Endothelial cell of umbilical vein (primary cell): ENCODE data around the gene NDUFS6. TPM values are rescaled to one million over a fixed set of nuclear protein-coding genes. Genes with fewer than 3 reads are reported as not detected.

Experiments used
- BruUV-seq: library from RNA; stranded (reverse); fragments of 400-500 nt; replicated peaks from 2 replicates; lab custom pipeline; 2021; lab: Mats Ljungman, UMichigan
- CTCF ChIA-PET: fragments of 300-600, 350-600 bp; sonication (Branson Sonifier 250); formaldehyde crosslinking; loops from one replicate; lab custom pipeline; 2021; ENCODE audit warnings: antibody characterized with exemption, inconsistent platforms; lab: Charles Lee
- POLR2A ChIA-PET: fragments of 300-600, 350-600 bp; sonication (Branson Sonifier 250); formaldehyde crosslinking; loops from one replicate; lab custom pipeline; 2021; ENCODE audit warnings: antibody characterized with exemption, inconsistent platforms; lab: Charles Lee
- DNase-seq: peaks from one replicate; pipeline ENCODE4 v3.0.0-alpha.2; 2011; ENCODE audit warnings: low read depth, low spot score
- FAIRE-seq: peaks from 2 replicates; lab custom pipeline; 2011; peaks lifted over from hg19 to GRCh38; lab: Jason Lieb, UNC
- H2AFZ ChIP-seq: 2 replicates; pipeline ENCODE4 v1.6.0; 2012; ENCODE audit warnings: low read depth, low read length, control low read depth, inconsistent platforms
- H3K27ac ChIP-seq: 2 replicates; pipeline ENCODE4 v1.5.1; 2011; ENCODE audit warnings: low read depth, mild to moderate bottlenecking, control low read depth, low read length, moderate library complexity; ENCODE audit not compliant: insufficient read depth
- H3K27me3 ChIP-seq, 2 experiments: 2 replicates each; pipeline versions ENCODE4 v1.6.0 to v1.6.1; 2011; ENCODE audit warnings: low read length in 2 of 2, mixed read lengths in 1 of 2; ENCODE audit not compliant: control insufficient read depth in 2 of 2, insufficient read depth in 2 of 2
- H3K36me3 ChIP-seq, 2 experiments: 2 replicates in 1 of 2; 3 replicates in 1 of 2; pipeline ENCODE4 v1.5.1; 2011; ENCODE audit warnings: low read length in 2 of 2, mild to moderate bottlenecking in 1 of 2, moderate library complexity in 1 of 2; ENCODE audit not compliant: control insufficient read depth in 2 of 2, insufficient read depth in 2 of 2; ENCODE audit errors: extremely low read depth in 1 of 2
- H3K4me1 ChIP-seq: 3 replicates; pipeline ENCODE4 v1.5.1; 2011; ENCODE audit warnings: mild to moderate bottlenecking, low read length; ENCODE audit not compliant: control insufficient read depth, insufficient read depth; ENCODE audit errors: extremely low read depth
- H3K4me2 ChIP-seq: 2 replicates; pipeline ENCODE4 v1.6.1; 2011; ENCODE audit warnings: low read length, control low read depth, mixed read lengths; ENCODE audit not compliant: insufficient read depth
- H3K4me3 ChIP-seq, 3 experiments: fragments of 200-600 bp in 1 of 3; sonication (generic), shearing (Covaris generic) in 1 of 3; replicated peaks in 1 of 3; 2 replicates each; pipeline ENCODE4 v1.5.1; 2011 to 2016; ENCODE audit warnings: control low read depth in 3 of 3, low read length in 3 of 3, mild to moderate bottlenecking in 2 of 3, inconsistent platforms in 1 of 3, low read depth in 1 of 3, moderate library complexity in 1 of 3; ENCODE audit not compliant: insufficient read depth in 1 of 3
- H3K79me2 ChIP-seq: 2 replicates; pipeline ENCODE4 v1.6.0; 2012; ENCODE audit warnings: low read length, inconsistent platforms; ENCODE audit not compliant: control insufficient read depth, insufficient read depth
- H3K9ac ChIP-seq: replicated peaks from 2 replicates; pipeline ENCODE3; 2011; ENCODE audit warnings: low read length, control low read depth; ENCODE audit not compliant: insufficient read depth; ENCODE audit errors: extremely low read depth
- H3K9me1 ChIP-seq: replicated peaks from 3 replicates; pipeline ENCODE4 v1.6.0; 2011; ENCODE audit warnings: mild to moderate bottlenecking, low read length; ENCODE audit not compliant: control insufficient read depth, insufficient read depth; ENCODE audit errors: extremely low read depth
- H3K9me3 ChIP-seq: replicated peaks from 2 replicates; pipeline ENCODE4 v1.5.1; 2012; ENCODE audit warnings: low read length, inconsistent platforms; ENCODE audit not compliant: control insufficient read depth, insufficient read depth
- H4K20me1 ChIP-seq: replicated peaks from 2 replicates; pipeline ENCODE3; 2011; ENCODE audit warnings: mild to moderate bottlenecking, low read length; ENCODE audit not compliant: control insufficient read depth, insufficient read depth; ENCODE audit errors: extremely low read depth
- EZH2 ChIP-seq: IDR thresholded peaks from 2 replicates; pipeline ENCODE4 v1.6.1; 2012; ENCODE audit warnings: borderline replicate concordance, low read depth, mild to moderate bottlenecking, moderate library complexity, low read length, inconsistent platforms; ENCODE audit not compliant: severe bottlenecking
- FOS ChIP-seq: IDR thresholded peaks from 2 replicates; pipeline ENCODE4 v1.6.1; 2011; ENCODE audit warnings: mild to moderate bottlenecking, low read length, moderate library complexity, borderline replicate concordance; ENCODE audit not compliant: insufficient read depth
- GATA2 ChIP-seq: IDR thresholded peaks from 2 replicates; pipeline ENCODE4 v1.7.0; 2011; ENCODE audit warnings: low read depth, mild to moderate bottlenecking, moderate library complexity, mixed read lengths, low read length; ENCODE audit not compliant: insufficient read length, insufficient read depth
- JUN ChIP-seq: IDR thresholded peaks from 2 replicates; pipeline ENCODE4 v1.6.1; 2011; ENCODE audit warnings: borderline replicate concordance, low read depth; ENCODE audit not compliant: insufficient read length, insufficient read depth
- MAX ChIP-seq: IDR thresholded peaks from 2 replicates; pipeline ENCODE4 v1.6.1; 2011; ENCODE audit not compliant: insufficient read depth, insufficient read length
- MYC ChIP-seq: IDR thresholded peaks from one replicate; pipeline ENCODE4 v1.6.1; 2011; ENCODE audit warnings: mild to moderate bottlenecking, low read depth, low read length
- POLR2A ChIP-seq: IDR thresholded peaks from 2 replicates; pipeline ENCODE4 v1.6.1; 2012; ENCODE audit warnings: low read depth, mild to moderate bottlenecking, control low read depth, low read length
- POLR2AphosphoS5 ChIP-seq: IDR thresholded peaks from 2 replicates; pipeline ENCODE4 v1.6.1; 2012; ENCODE audit warnings: low read depth, mild to moderate bottlenecking, control low read depth, low read length, moderate library complexity; ENCODE audit not compliant: insufficient read depth
- dilution Hi-C: fragments of 300-500 bp; cut with MboI; formaldehyde crosslinking; loops from one replicate; pipeline ENCODE4 v1.15.0; 2019; ENCODE audit warnings: low sequenced_read_pairs; ENCODE audit not compliant: extremely low pct_ligation_motif_present
- intact Hi-C: fragments of 100-400 bp; cut with micrococcal nuclease; formaldehyde crosslinking; loops from one replicate; pipeline ENCODE4 v1.10.0; 2022
- polyA plus RNA-seq, 4 experiments: library from polyadenylated mRNA; depleted of rRNA in 3 of 4; stranded (reverse) in 3 of 4; unstranded in 1 of 4; fragments of >200 nt; gene quantifications; 2 replicates each; pipeline versions ENCODE4 v1.2.1 to v1.2.3, GENCODE V29; 2011 to 2012; ENCODE audit warnings: missing spikeins in 1 of 4
- total RNA-seq: library from RNA; stranded (reverse); gene quantifications from 2 replicates; pipeline ENCODE4 v1.2.3, GENCODE V29; 2021
- TF ChIP-seq, protein P1 (sequence below), 2 donors: IDR thresholded peaks; 1 replicate in 1 of 2; 2 replicates in 1 of 2; pipeline ENCODE4 v1.5.1; 2011; ENCODE audit warnings: low read length in 2 of 2, mild to moderate bottlenecking in 2 of 2, moderate library complexity in 2 of 2, control low read depth in 1 of 2, inconsistent platforms in 1 of 2, low read depth in 1 of 2; ENCODE audit not compliant: insufficient read depth in 1 of 2; ENCODE audit errors: extremely low read depth in 1 of 2

NDUFS6 gene
- total and polyA plus RNA-seq, 2 donors (not counting 3 experiments of a cell fraction or from before 2014, with no cell fraction given), result 42.5 to 127 TPM

- no peak for TF ChIP-seq MAX
- no peak for TF ChIP-seq GATA2
- no peak for TF ChIP-seq POLR2AphosphoS5
- TF ChIP-seq FOS, result no peak
- no peak for TF ChIP-seq MYC
- TF ChIP-seq POLR2A, result no peak
- TF ChIP-seq, protein P1, sequence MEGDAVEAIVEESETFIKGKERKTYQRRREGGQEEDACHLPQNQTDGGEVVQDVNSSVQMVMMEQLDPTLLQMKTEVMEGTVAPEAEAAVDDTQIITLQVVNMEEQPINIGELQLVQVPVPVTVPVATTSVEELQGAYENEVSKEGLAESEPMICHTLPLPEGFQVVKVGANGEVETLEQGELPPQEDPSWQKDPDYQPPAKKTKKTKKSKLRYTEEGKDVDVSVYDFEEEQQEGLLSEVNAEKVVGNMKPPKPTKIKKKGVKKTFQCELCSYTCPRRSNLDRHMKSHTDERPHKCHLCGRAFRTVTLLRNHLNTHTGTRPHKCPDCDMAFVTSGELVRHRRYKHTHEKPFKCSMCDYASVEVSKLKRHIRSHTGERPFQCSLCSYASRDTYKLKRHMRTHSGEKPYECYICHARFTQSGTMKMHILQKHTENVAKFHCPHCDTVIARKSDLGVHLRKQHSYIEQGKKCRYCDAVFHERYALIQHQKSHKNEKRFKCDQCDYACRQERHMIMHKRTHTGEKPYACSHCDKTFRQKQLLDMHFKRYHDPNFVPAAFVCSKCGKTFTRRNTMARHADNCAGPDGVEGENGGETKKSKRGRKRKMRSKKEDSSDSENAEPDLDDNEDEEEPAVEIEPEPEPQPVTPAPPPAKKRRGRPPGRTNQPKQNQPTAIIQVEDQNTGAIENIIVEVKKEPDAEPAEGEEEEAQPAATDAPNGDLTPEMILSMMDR (IDR thresholded peaks at IDR 0.05; ENCODE audit: extremely low read depth in 1 of 2, insufficient read depth in 1 of 2, low read depth in 1 of 2, low read length in 2 of 2), result no peak
- TF ChIP-seq EZH2, result no peak
- no peak for TF ChIP-seq JUN
Observed at GRCh38 chr5:1758574-1758973, 42.6 kb upstream of the NDUFS6 start.

More at GRCh38 chr5:1758574-1758973, 42.6 kb upstream of the NDUFS6 start:
- Histone ChIP-seq H2AFZ (no peak overlapping the region), H3K4me2 (no peak overlapping the region), H3K27me3 (peaks cover 0 to 2% of the 10 kb centered on the region in 2 experiments), H3K27ac (no peak overlapping the region), H3K4me1 (no peaks in the 10 kb centered on the region), H3K9me3 (no peaks in the 10 kb centered on the region), H3K9ac (no peak overlapping the region), H4K20me1 (no peaks in the 10 kb centered on the region), H3K9me1 (no peaks in the 10 kb centered on the region), H3K36me3 (no peaks in the 10 kb centered on the region), H3K4me3 (no peak overlapping the region), H3K79me2 (no peaks in the 10 kb centered on the region)
- POLR2A ChIA-PET, result no interaction called here
- dilution Hi-C loops (no loop called here), intact Hi-C loops (no loop called here)
- CTCF ChIA-PET, result no interaction called here
- no peak for DNase-seq
- FAIRE-seq, result no peak
- BruUV-seq, result no TSS peak
